WERI-Rb-1 (cell line): ENCODE results near the gene APOL4.

Source experiments
- DNase-seq: peaks from one replicate; pipeline ENCODE4 v3.0.0-alpha.2; 2020
- H3K27ac ChIP-seq: fragments of 250-450 bp; sonication (Bioruptor Pico); 2 replicates; pipeline ENCODE4 v1.5.1; 2020; ENCODE audit warnings: mild to moderate bottlenecking, moderate library complexity
- H3K27me3 ChIP-seq: fragments of 250-450 bp; sonication (Bioruptor Pico); 2 replicates; pipeline ENCODE4 v1.5.1; 2021; ENCODE audit warnings: mild to moderate bottlenecking, low read depth, moderate library complexity; ENCODE audit not compliant: insufficient read depth, severe bottlenecking
- H3K36me3 ChIP-seq: fragments of 250-450 bp; sonication (Bioruptor Pico); 2 replicates; pipeline ENCODE4 v1.5.1; 2020; ENCODE audit warnings: mild to moderate bottlenecking, moderate library complexity
- H3K4me3 ChIP-seq: 2 replicates; pipeline ENCODE4 v1.5.1; 2011; ENCODE audit warnings: low read depth, mild to moderate bottlenecking, control low read depth, low read length
- H3K9me3 ChIP-seq: fragments of 250-450 bp; sonication (Bioruptor Pico); 2 replicates; pipeline ENCODE4 v1.5.1; 2021; ENCODE audit warnings: mild to moderate bottlenecking, moderate library complexity; ENCODE audit not compliant: severe bottlenecking
- CTCF ChIP-seq: IDR thresholded peaks from 2 replicates; pipeline ENCODE4 v1.5.1; 2011; ENCODE audit warnings: low read depth, mild to moderate bottlenecking, control low read depth, inconsistent platforms, low read length

The APOL4 gene

GRCh38 chr22:36160499-36160942, 41.1 kb downstream of the APOL4 start, which contains the start of gene APOL3:
Gene APOL3, minus strand, starts transcription at chr22:36160755. Its CDS starts 11,700 bp downstream, at chr22:36149055.
- no peak for TF ChIP-seq CTCF
- H3K36me3 ChIP-seq = no peaks in the 10 kb centered on the region
- no peak within 1 kb of the TSS for H3K4me3 ChIP-seq
- H3K9me3 ChIP-seq = no peaks in the 10 kb centered on the region
- no peak within 1 kb of the TSS for H3K27ac ChIP-seq
- no peak for DNase-seq
- peaks cover 6% of the 10 kb centered on the region for H3K27me3 ChIP-seq

- H3K9me3 ChIP-seq = no peaks in the 10 kb centered on the region
- H3K27ac ChIP-seq = no peak overlapping the region
- H3K4me3 ChIP-seq = no peak overlapping the region
- no peak for DNase-seq
- no peaks in the 10 kb centered on the region for H3K36me3 ChIP-seq
- TF ChIP-seq CTCF = no peak
- peaks cover 6% of the 10 kb centered on the region for H3K27me3 ChIP-seq
These were observed 44.8 kb downstream of the APOL4 start for GRCh38 chr22:36156515-36157419.

- Histone ChIP-seq H3K27ac (no peak overlapping the region), H3K9me3 (no peaks in the 10 kb centered on the region), H3K36me3 (no peaks in the 10 kb centered on the region), H3K4me3 (no peak overlapping the region), H3K27me3 (peaks cover 6% of the 10 kb centered on the region)
- DNase-seq = no peak
- no peak for TF ChIP-seq CTCF
These were observed 45.5 kb downstream of the APOL4 start for GRCh38 chr22:36156119-36156514.

- no peak for TF ChIP-seq CTCF
- no peak overlapping the region for H3K27ac ChIP-seq
These were observed 45.9 kb downstream of the APOL4 start for GRCh38 chr22:36155702-36156101.

GRCh38 chr22:36154423-36154945, 47.1 kb downstream of the APOL4 start:
- DNase-seq = no peak
- TF ChIP-seq CTCF = no peak
- H3K27me3 ChIP-seq = peaks cover 2% of the 10 kb centered on the region
- H3K27ac ChIP-seq = no peak overlapping the region
- no peak overlapping the region for H3K4me3 ChIP-seq
- H3K9me3 ChIP-seq = no peaks in the 10 kb centered on the region
- no peaks in the 10 kb centered on the region for H3K36me3 ChIP-seq

More at GRCh38 chr22:36155702-36156101, 45.9 kb downstream of the APOL4 start:
- no peak overlapping the region for H3K4me3 ChIP-seq
- no peaks in the 10 kb centered on the region for H3K36me3 ChIP-seq
- DNase-seq = no peak
- H3K27me3 ChIP-seq = peaks cover 7% of the 10 kb centered on the region
- no peaks in the 10 kb centered on the region for H3K9me3 ChIP-seq
